Thymus (tissue), 11 donors: ENCODE measurements around the gene PLEKHG5. TPM values are rescaled to one million over a fixed set of nuclear protein-coding genes. Genes with fewer than 3 reads are reported as not detected.
"Not testable (repeated sequence)": the region's sequence is repeated elsewhere in the genome, so short reads cannot be mapped to it uniquely, and the experiment has no call there.

Experiments
- DNase-seq, 9 donors: peaks; one replicate each; pipeline ENCODE4 v3.0.0-alpha.2; 2013; ENCODE audit warnings: low spot score in 9 of 9, low read depth in 6 of 9, missing footprints in 1 of 9
- H3K27ac ChIP-seq, 2 donors: one replicate each; pipeline ENCODE4 v1.5.1; 2013; ENCODE audit warnings: control low read depth in 1 of 2, low read depth in 1 of 2, low read length in 1 of 2, mild to moderate bottlenecking in 1 of 2, moderate library complexity in 1 of 2
- H3K27me3 ChIP-seq, 2 donors: one replicate each; pipeline ENCODE4 v1.5.1; 2013; ENCODE audit warnings: low read length in 1 of 2; ENCODE audit not compliant: control insufficient read depth in 2 of 2, insufficient read depth in 1 of 2
- H3K36me3 ChIP-seq, 2 donors: one replicate each; pipeline ENCODE4 v1.5.1; 2013; ENCODE audit warnings: low read length in 1 of 2, mild to moderate bottlenecking in 1 of 2, moderate library complexity in 1 of 2; ENCODE audit not compliant: control insufficient read depth in 2 of 2, insufficient read depth in 2 of 2
- H3K4me1 ChIP-seq, 2 donors: one replicate each; pipeline ENCODE4 v1.5.1; 2013; ENCODE audit warnings: low read length in 2 of 2; ENCODE audit not compliant: control insufficient read depth in 2 of 2, insufficient read depth in 2 of 2
- H3K4me3 ChIP-seq, 2 donors: one replicate each; pipeline ENCODE4 v1.5.1; 2013; ENCODE audit warnings: low read length in 2 of 2, control low read depth in 1 of 2, mild to moderate bottlenecking in 1 of 2
- H3K9me3 ChIP-seq, 2 donors: one replicate each; pipeline ENCODE4 v1.5.1; 2013; ENCODE audit warnings: low read length in 1 of 2, mild to moderate bottlenecking in 1 of 2; ENCODE audit not compliant: control insufficient read depth in 2 of 2, insufficient read depth in 1 of 2
- WGBS: extraction: QIAGEN DNeasy Blood & Tissue Kit; methylation state at CpG from one replicate; pipeline ENCODE4 v1.1.7; 2013; 5-methylcytosine and 5-hydroxymethylcytosine counted together
- polyA plus RNA-seq: library from polyadenylated mRNA; stranded (reverse); fragments of 200-250 nt; gene quantifications from one replicate; pipeline ENCODE4 v1.2.3, GENCODE V29; 2013
- total RNA-seq: library from RNA; stranded (reverse); fragments of 120-200 nt; gene quantifications from one replicate; pipeline ENCODE4 v1.2.4, GENCODE V29; 2013
- donor health status: healthy.

Gene PLEKHG5
- total and polyA plus RNA-seq, 2 donors, result 2.4 to 4.6 TPM

DNA sequence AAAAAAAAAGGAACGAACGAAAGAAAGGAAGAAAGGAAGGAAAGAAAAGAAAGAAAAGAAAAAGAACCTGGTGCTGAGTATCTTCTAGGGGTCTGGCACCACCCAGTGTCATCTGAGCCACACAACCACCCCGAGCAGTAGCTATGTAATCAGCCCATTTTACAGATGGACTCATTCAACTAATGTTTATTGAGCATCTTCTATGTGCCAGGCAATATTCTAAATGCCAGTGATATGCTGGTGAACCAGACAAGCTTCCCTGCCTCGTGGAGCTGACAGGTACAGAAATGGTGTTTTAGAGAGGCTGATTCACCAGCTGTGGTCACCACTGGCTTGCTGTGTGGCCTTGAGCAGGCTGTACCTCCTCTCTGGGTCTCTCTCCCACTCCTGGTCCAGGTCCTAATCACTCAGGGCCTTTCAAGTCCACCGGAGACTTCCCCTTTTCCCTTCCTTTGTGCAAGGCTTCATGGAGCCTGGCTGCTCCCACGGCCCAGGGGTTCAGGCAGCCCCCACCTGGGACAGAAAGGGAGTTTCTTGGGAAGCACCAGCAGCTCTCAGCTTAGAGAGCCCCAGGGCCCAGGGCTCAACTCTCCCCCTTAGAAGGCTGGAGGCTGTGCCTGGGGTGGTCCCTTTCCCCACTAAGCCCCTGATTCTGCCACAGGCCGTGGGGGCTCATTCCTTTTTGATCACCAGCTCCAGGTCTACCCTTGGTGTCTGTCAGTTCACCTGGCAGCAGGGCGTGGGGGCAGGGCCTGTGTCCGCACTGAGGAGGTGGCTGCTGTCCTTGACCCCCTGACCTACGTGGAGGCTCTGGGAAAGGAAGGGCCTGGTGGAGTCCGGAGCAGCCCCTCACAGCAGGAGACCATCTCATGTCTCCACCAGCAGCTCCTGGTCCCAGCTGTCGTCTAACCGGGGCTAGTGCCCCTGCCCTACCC, 59.6 kb downstream of the PLEKHG5 start:
- not testable (repeated sequence) for H3K4me1 ChIP-seq, H3K36me3 ChIP-seq, DNase-seq, H3K27ac ChIP-seq, H3K4me3 ChIP-seq, H3K9me3 ChIP-seq
- WGBS, result 81% methylated on average over 13 of the region's 13 CpGs
- peaks cover 6 to 51% of the 10 kb centered on the region in 2 donors for H3K27me3 ChIP-seq

DNA sequence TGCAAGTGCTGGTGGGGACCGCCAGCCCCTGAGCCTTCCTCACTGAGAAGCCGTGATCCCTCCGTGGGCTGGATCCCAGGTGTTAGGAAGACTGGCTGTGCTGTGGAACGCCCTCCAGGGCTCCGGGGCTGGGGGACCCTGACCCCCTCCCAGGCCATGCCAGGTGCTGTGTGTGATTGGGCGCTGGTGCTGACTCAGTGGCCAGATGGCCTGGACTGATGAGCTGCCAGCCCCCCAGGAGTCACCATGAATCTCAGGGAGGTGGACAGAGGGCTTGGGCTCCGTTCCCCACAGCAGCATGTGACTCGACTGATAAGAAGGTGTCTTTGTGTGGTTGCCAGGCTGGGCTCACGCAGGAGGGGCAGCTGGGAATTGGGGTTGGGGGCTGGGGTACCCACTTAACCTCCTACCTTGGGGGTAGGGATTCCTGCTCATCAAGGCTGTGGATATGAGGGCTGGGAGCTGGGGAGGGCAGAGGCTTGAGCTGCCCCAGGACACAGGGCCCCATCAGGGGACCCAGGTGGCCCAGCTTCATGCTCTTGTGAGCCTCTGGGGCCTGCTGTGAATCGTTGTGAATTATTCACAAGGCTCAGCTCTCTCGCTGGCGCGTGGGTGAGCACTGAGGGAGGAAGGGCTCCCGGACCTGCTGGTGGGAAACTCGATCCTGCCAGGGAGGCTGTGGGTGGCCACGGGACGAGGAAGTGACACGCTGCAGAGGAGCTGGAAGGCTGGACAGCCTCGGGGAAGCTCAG, 61.6 kb downstream of the PLEKHG5 start:
- H3K27me3 ChIP-seq, result peaks cover 25 to 64% of the 10 kb centered on the region in 2 donors
- not testable (repeated sequence) for H3K27ac ChIP-seq, H3K4me1 ChIP-seq, H3K36me3 ChIP-seq, DNase-seq, H3K4me3 ChIP-seq, H3K9me3 ChIP-seq
- 54% methylated on average over 19 of the region's 19 CpGs for WGBS

DNA sequence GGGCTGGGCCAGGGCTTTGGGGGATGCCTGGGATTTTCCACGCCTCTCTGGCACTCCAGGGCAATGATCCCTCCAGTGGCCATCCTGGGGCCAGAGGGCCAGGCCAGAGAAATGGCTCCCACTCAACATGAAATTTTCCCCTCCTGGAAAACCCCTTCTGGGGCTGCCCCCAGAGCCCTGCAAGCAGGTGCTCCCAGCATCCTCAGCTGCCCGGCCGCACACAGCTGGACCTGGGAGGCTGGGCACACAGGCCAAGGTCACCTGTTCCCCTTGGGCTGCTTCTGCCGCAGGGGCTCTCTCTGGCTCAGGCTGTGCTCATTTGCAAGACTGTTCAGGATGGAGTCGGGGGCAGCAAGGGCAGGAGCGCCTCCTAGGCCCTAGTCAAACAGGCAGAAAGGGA, 63.0 kb downstream of the PLEKHG5 start:
- not testable (repeated sequence) for DNase-seq, H3K36me3 ChIP-seq, H3K27ac ChIP-seq, H3K9me3 ChIP-seq, H3K4me1 ChIP-seq, H3K4me3 ChIP-seq
- WGBS, result 94% methylated on average over 6 of the region's 6 CpGs
- peaks cover 38 to 72% of the 10 kb centered on the region in 2 donors for H3K27me3 ChIP-seq

DNA sequence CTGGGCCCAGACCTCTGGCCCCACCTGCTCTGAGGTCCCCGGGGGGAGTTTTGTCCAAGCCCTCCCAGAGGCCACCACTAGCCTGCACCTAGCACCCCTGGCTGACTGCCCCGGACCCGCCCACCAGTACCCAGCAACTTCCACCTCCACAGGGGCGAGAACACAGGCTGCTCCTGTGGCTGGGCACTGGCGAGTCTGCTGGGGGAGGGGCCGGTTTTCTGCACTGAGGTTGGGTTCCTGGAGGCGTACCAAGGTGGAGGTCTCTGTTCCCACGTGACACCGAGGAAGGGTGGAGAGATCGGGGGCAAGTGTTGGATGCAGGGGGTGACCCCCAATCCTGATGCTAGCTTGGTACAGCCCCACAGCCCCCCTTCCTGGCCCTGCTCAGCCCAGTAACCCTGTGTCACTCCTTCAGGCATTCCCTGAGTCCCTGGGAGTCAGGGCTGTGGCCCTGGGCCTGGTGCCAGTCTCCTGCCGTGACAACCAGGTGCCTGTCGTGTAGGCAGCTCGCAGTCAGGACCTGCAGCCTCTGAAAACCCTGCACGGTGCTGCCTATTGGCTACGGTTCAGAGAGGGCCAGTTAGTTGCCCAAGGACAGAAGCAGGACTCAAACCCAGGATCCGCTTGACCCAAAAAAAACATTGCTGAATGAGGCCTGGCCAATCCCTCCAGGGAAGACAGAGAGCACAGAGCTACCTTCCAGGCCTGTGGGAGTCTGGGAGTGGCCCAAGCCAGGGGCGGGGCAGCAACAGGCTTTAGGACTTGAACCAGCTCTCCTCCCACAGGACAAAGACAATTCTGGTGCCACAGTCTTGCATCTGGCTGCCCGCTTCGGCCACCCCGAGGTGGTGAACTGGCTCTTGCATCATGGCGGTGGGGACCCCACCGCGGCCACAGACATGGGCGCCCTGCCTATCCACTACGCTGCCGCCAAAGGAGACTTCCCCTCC, 63.8 kb downstream of the PLEKHG5 start:
- Histone ChIP-seq H3K9me3 (no peaks in the 10 kb centered on the region), H3K4me1 (peaks cover 3 to 6% of the 10 kb centered on the region in 2 donors), H3K27ac (no peak overlapping the region), H3K36me3 (no peaks in the 10 kb centered on the region), H3K4me3 (no peak overlapping the region), H3K27me3 (peaks cover 46 to 79% of the 10 kb centered on the region in 2 donors)
- WGBS, result 90% methylated on average over 26 of the region's 26 CpGs
- DNase-seq, result no peak

DNA sequence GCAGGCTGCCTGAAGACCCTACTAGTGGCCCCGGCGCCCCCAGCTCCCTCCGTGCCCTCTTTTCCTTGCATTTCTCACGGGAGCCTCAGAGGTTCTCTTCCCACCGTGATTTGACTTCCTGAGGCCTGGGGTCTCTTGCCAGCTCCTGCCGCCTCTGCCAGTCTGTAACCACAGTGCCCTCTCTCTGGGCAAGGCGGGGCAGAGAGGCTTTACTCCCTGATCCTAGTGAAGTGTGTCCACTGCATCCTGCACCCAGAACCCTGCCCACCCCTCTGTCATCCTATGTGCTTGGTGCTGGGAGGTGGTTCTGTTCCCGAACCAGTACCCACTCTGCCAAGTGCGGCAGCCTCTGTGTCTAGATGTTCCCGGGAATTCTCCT, 64.5 kb downstream of the PLEKHG5 start:
- H3K36me3 ChIP-seq, result no peaks in the 10 kb centered on the region
- DNase-seq, result no peak
- H3K27ac ChIP-seq, result no peak overlapping the region
- H3K4me3 ChIP-seq, result no peak overlapping the region
- H3K4me1 ChIP-seq, result peaks cover 3 to 6% of the 10 kb centered on the region in 2 donors
- 92% methylated on average over 10 of the region's 10 CpGs for WGBS
- peaks cover 47 to 81% of the 10 kb centered on the region in 2 donors for H3K27me3 ChIP-seq
- no peaks in the 10 kb centered on the region for H3K9me3 ChIP-seq

DNA sequence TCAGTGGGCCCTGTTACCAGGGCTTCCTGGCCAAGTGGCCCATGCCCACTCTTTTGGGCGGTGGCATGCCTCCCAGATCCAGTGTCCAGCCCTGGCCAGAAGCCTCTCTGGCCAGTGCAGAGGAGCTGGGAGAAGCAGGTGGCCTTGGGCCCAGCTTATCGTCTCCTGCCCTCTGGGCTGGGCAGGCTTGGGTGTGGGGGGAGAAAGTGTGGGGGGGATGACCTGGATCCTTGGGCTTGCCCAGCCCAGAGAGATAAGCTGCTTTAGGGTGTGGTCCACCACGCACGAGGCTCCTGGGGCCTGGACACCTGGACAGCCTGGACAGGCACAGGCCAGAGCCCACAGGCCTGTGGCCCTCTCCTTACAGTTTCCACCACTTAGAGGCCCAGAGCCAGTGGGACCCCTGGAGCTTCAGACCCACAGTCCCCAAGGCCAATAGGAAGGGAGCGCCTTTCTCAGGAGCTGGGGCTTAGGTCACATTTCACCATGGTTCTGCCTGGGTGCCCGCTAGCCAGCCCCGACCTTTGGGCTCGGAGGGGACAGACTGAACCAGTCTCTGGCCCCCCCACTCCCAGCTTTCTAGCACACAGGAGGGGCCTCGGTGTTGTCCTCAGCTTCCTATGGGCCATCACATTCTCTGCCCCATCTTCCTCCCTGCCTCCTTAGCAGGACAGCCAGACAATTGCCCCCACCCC, 65.0 kb downstream of the PLEKHG5 start:
- no peaks in the 10 kb centered on the region for H3K9me3 ChIP-seq
- H3K4me1 ChIP-seq, result peaks cover 3 to 6% of the 10 kb centered on the region in 2 donors
- H3K4me3 ChIP-seq, result no peak overlapping the region
- no peaks in the 10 kb centered on the region for H3K36me3 ChIP-seq
- peaks cover 50 to 85% of the 10 kb centered on the region in 2 donors for H3K27me3 ChIP-seq
- 95% methylated on average over 9 of the region's 9 CpGs for WGBS
- H3K27ac ChIP-seq, result no peak overlapping the region
- no peak for DNase-seq

DNA sequence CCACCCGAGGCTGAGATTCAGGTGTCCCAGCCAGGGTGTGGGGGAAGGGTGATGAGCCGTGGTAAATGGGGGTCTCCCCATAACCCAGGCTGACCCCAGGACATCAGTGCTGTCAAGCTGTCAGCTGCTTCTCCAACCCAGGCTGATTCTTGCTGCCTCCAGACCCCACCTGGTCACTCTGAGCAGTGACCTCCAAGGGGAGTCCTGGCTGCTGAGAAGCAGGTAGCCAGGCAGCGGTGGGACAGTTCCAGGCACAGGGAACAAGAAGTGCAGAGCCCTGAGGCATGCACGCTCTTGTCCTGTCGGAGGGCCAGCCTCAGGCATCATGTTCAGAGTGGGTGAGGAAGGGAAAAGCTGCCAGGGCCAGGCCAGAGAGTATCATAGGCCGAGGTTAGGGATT, 65.8 kb downstream of the PLEKHG5 start:
- H3K4me3 ChIP-seq, result no peak overlapping the region
- peaks cover 55 to 88% of the 10 kb centered on the region in 2 donors for H3K27me3 ChIP-seq

More for the DNA sequence above, 65.8 kb downstream of the PLEKHG5 start:
- no peaks in the 10 kb centered on the region for H3K9me3 ChIP-seq
- no peak overlapping the region for H3K27ac ChIP-seq
- no peak for DNase-seq
- H3K4me1 ChIP-seq, result peaks cover 3 to 6% of the 10 kb centered on the region in 2 donors
- no peaks in the 10 kb centered on the region for H3K36me3 ChIP-seq
- 84% methylated on average over 6 of the region's 6 CpGs for WGBS
